GM19463 (cell line): ENCODE measurements around the gene CERCAM.
A peak's percentile ranks its signal among the peaks of the same experiment; 100 is the strongest.

Experiments
- ATAC-seq: cut with Tn5 transposase; IDR thresholded peaks from one replicate; pipeline ENCODE4 v1.9.1; 2021; ENCODE audit warnings: mild to moderate bottlenecking, moderate library complexity; ENCODE audit not compliant: unreplicated experiment

The CERCAM gene

GRCh38 chr9:128456613-128457061 is 36.0 kb downstream of the CERCAM start:
- peak; percentile 68 for ATAC-seq

- no peak for ATAC-seq
Observed at GRCh38 chr9:128457207-128457606, 36.5 kb downstream of the CERCAM start.

- ATAC-seq, result no peak
Observed at GRCh38 chr9:128459011-128459410, 38.4 kb downstream of the CERCAM start.

GRCh38 chr9:128469070-128469469 is 48.4 kb downstream of the CERCAM start:
- ATAC-seq, result no peak

GRCh38 chr9:128470560-128470959 is 49.9 kb downstream of the CERCAM start:
- no peak for ATAC-seq

GRCh38 chr9:128473104-128473503 is 52.4 kb downstream of the CERCAM start:
- ATAC-seq, result no peak

- no peak for ATAC-seq
Observed at GRCh38 chr9:128475867-128476266, 55.2 kb downstream of the CERCAM start.

- no peak for ATAC-seq
Observed at GRCh38 chr9:128479262-128479661, 58.6 kb downstream of the CERCAM start.

- ATAC-seq, result no peak
Observed at GRCh38 chr9:128481561-128481960, 60.9 kb downstream of the CERCAM start.

GRCh38 chr9:128482186-128482585 is 61.5 kb downstream of the CERCAM start:
- no peak for ATAC-seq

GRCh38 chr9:128484686-128485413 is 64.2 kb downstream of the CERCAM start:
- no peak for ATAC-seq

- no peak for ATAC-seq
Observed at GRCh38 chr9:128485414-128485855, 64.8 kb downstream of the CERCAM start.

GRCh38 chr9:128486201-128486600 is 65.5 kb downstream of the CERCAM start:
- no peak for ATAC-seq
